HEK293 (cell line): Measurements from ENCODE around the gene ELFN1.
A peak's percentile ranks its signal among the peaks of the same experiment; 100 is the strongest.

ENCODE experiments used
- CTCF ChIA-PET: fragments of 350-600 bp; formaldehyde crosslinking; extraction: SDS; loops from one replicate; lab custom pipeline; 2021; ENCODE audit warnings: antibody characterized with exemption; lab: Yijun Ruan, JAX
- POLR2A ChIA-PET: fragments of 300-600 bp; formaldehyde crosslinking; extraction: SDS; loops from one replicate; lab custom pipeline; 2020; ENCODE audit warnings: antibody characterized with exemption, inconsistent platforms; lab: Yijun Ruan, JAX
- H3K27ac ChIP-seq: fragments of 200-500 bp; sonication (Bioruptor generic); 2 replicates; pipeline ENCODE4 v1.5.1; 2014; ENCODE audit warnings: low read depth, low read length, control low read depth, inconsistent platforms; ENCODE audit errors: extremely low read depth
- H3K36me3 ChIP-seq, 2 experiments: fragments of 200-500 bp in 1 of 2; sonication (Bioruptor generic) in 1 of 2; 1 replicate in 1 of 2; 2 replicates in 1 of 2; pipeline ENCODE4 v1.5.1; 2014 to 2017; ENCODE audit warnings: inconsistent platforms in 2 of 2, low read length in 2 of 2; ENCODE audit not compliant: control insufficient read depth in 2 of 2, insufficient read depth in 1 of 2
- H3K4me1 ChIP-seq: fragments of 200-500 bp; sonication (Bioruptor generic); 2 replicates; pipeline ENCODE4 v1.5.1; 2014; ENCODE audit warnings: mild to moderate bottlenecking, low read length, inconsistent platforms; ENCODE audit not compliant: control insufficient read depth, insufficient read depth
- H3K4me3 ChIP-seq: 2 replicates; pipeline ENCODE4 v1.5.1; 2011; ENCODE audit warnings: low read depth, mild to moderate bottlenecking, control low read depth, low read length, moderate library complexity
- H3K9me3 ChIP-seq: fragments of 200-500 bp; sonication (Bioruptor generic); 2 replicates; pipeline ENCODE4 v1.5.1; 2014; ENCODE audit warnings: low read depth, low read length, inconsistent platforms; ENCODE audit not compliant: control insufficient read depth, insufficient read depth
- CTCF ChIP-seq: fragments of 450-650 bp; formaldehyde crosslinking; IDR thresholded peaks from 2 replicates; pipeline ENCODE4 v1.5.1; 2016; ENCODE audit warnings: missing biosample characterization, missing genetic modification characterization
- SCRT2 ChIP-seq: fragments of 450-650 bp; formaldehyde crosslinking; IDR thresholded peaks from 2 replicates; pipeline ENCODE4 v1.5.1; 2016; ENCODE audit warnings: missing biosample characterization, missing genetic modification characterization
- ZBTB20 ChIP-seq: fragments of 450-650 bp; formaldehyde crosslinking; IDR thresholded peaks from 2 replicates; pipeline ENCODE4 v1.5.1; 2016; ENCODE audit warnings: missing biosample characterization, missing genetic modification characterization
- ZNF184 ChIP-seq: fragments of 450-650 bp; IDR thresholded peaks from 2 replicates; pipeline ENCODE4 v1.5.1; 2018; ENCODE audit warnings: missing biosample characterization, mild to moderate bottlenecking, missing genetic modification characterization
- ZNF24 ChIP-seq: fragments of 450-650 bp; formaldehyde crosslinking; IDR thresholded peaks from 2 replicates; pipeline ENCODE4 v1.5.1; 2016; ENCODE audit warnings: missing biosample characterization, missing genetic modification characterization
- ZNF26 ChIP-seq: fragments of 450-650 bp; formaldehyde crosslinking; IDR thresholded peaks from 2 replicates; pipeline ENCODE4 v1.5.1; 2016; ENCODE audit warnings: missing biosample characterization, missing genetic modification characterization
- ZNF449 ChIP-seq: fragments of 450-650 bp; formaldehyde crosslinking; IDR thresholded peaks from 2 replicates; pipeline ENCODE4 v1.5.1; 2017; ENCODE audit warnings: missing biosample characterization, mild to moderate bottlenecking, missing genetic modification characterization, moderate library complexity
- ZNF518A ChIP-seq: fragments of 450-650 bp; formaldehyde crosslinking; conservative IDR thresholded peaks from 2 replicates; pipeline ENCODE4 v1.5.1; 2016; ENCODE audit warnings: low read depth, missing biosample characterization, missing genetic modification characterization
- ZNF670 ChIP-seq: fragments of 450-650 bp; formaldehyde crosslinking; IDR thresholded peaks from 2 replicates; pipeline ENCODE4 v1.5.1; 2016; ENCODE audit warnings: missing biosample characterization, missing genetic modification characterization, low read depth
- ZNF768 ChIP-seq: fragments of 450-650 bp; formaldehyde crosslinking; IDR thresholded peaks from 2 replicates; pipeline ENCODE4 v1.5.1; 2018; ENCODE audit warnings: missing biosample characterization, mild to moderate bottlenecking, missing genetic modification characterization
- ZSCAN4 ChIP-seq: fragments of 450-650 bp; formaldehyde crosslinking; IDR thresholded peaks from 2 replicates; pipeline ENCODE4 v1.5.1; 2017; ENCODE audit warnings: missing biosample characterization, missing genetic modification characterization

The ELFN1 gene

GRCh38 chr7:1675036-1675671 lies 5.1 kb downstream of the ELFN1 start:
- Histone ChIP-seq H3K9me3 (no peaks in the 10 kb centered on the region), H3K36me3 (no peaks in the 10 kb centered on the region), H3K4me3 (no peak overlapping the region), H3K27ac (no peak overlapping the region), H3K4me1 (no peaks in the 10 kb centered on the region)
- no peak for TF ChIP-seq ZSCAN4 (tag by site-specific recombination)
- ChIA-PET CTCF (no interaction called here), POLR2A (no interaction called here)

GRCh38 chr7:1675673-1676549 lies 5.8 kb downstream of the ELFN1 start:
- Histone ChIP-seq H3K27ac (no peak overlapping the region), H3K4me1 (no peaks in the 10 kb centered on the region), H3K36me3 (no peaks in the 10 kb centered on the region), H3K4me3 (no peak overlapping the region), H3K9me3 (no peaks in the 10 kb centered on the region)
- ChIA-PET CTCF (no interaction called here), POLR2A (no interaction called here)
- TF ChIP-seq SCRT2 (tag by site-specific recombination) (no peak), ZNF670 (no peak), ZNF449 (tag by site-specific recombination) (peak; percentile 85)

GRCh38 chr7:1676550-1677078 lies 6.5 kb downstream of the ELFN1 start:
- ChIA-PET CTCF (no interaction called here), POLR2A (no interaction called here)
- Histone ChIP-seq H3K9me3 (no peaks in the 10 kb centered on the region), H3K4me1 (no peaks in the 10 kb centered on the region), H3K4me3 (no peak overlapping the region), H3K27ac (no peak overlapping the region), H3K36me3 (no peaks in the 10 kb centered on the region)
- TF ChIP-seq ZBTB20 (tag by site-specific recombination) (peak; percentile 58), ZNF184 (tag by site-specific recombination) (no peak), ZNF24 (no peak)

- POLR2A ChIA-PET, result no interaction called here
- Histone ChIP-seq H3K4me3 (no peak overlapping the region), H3K27ac (no peak overlapping the region), H3K36me3 (no peaks in the 10 kb centered on the region), H3K4me1 (no peaks in the 10 kb centered on the region), H3K9me3 (no peaks in the 10 kb centered on the region)
- CTCF ChIA-PET, result no interaction called here
- TF ChIP-seq ZNF518A (tag by site-specific recombination) (no peak), ZNF26 (tag by site-specific recombination) (no peak), CTCF (tag by site-specific recombination) (no peak), ZNF768 (tag by site-specific recombination) (no peak)
These were observed 7.4 kb downstream of the ELFN1 start for GRCh38 chr7:1677206-1678080.
